B cell (primary cell): ENCODE results near the gene NLGN1.

Experiments used
- CTCF ChIP-seq: fragments of 200-600 bp; IDR thresholded peaks from one replicate; pipeline ENCODE4 v1.8.0; 2022; ENCODE audit warnings: antibody characterized with exemption, mild to moderate bottlenecking
- EZH2 ChIP-seq: IDR thresholded peaks from 2 replicates; pipeline ENCODE4 v1.6.1; 2012; ENCODE audit warnings: borderline replicate concordance, low read depth, mild to moderate bottlenecking, moderate library complexity, low read length; ENCODE audit not compliant: insufficient read depth, poor library complexity, severe bottlenecking

- TF ChIP-seq CTCF, result no peak
- TF ChIP-seq EZH2, result no peak
These were observed 217.0 kb downstream of the NLGN1 start for GRCh38 chr3:173614522-173614921.
